ENCODE measurements around the gene ZNF497.
"Not testable (repeated sequence)": the region's sequence is repeated elsewhere in the genome, so short reads cannot be mapped to it uniquely, and the experiment has no call there.

Gene ZNF497

DNA sequence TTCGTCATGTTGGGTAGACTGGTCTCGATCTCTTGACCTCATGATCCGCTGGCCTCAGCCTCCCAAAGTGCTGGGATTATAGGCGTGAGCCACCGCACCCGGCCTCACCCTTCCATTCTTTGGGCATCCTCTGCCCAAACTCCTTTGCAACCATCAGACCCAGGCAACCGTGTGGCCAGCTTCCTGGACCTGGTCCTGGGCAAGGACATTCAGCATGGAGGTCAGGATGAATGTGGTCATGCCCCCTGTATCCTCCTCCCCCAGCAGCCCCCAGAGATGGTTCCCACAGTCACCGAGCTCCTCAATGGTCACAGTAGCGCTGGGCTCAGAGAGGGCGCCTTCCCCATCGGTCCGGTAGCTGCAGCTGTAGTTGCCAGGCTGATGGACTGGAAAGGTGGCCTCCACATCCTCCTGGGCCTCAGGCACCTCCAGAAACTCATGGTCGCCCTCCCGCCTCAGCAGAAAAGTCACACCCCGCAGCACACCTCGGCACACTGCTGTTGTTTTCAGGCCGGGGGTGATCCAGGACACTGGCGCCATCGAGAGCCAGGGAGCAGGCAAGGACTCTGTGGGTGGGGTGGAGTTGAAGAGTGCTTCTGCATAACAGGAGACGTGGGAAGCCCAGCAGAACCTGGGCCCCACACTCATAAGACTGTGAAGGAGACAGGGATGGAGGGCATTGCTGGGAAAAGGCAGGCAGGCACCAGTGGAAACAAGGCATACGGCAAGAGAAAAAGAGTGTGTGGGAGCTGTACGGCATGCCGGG is 10.4 kb downstream of the ZNF497 start:
- no peaks in the 10 kb centered on the region for H3K9me3 ChIP-seq

DNA sequence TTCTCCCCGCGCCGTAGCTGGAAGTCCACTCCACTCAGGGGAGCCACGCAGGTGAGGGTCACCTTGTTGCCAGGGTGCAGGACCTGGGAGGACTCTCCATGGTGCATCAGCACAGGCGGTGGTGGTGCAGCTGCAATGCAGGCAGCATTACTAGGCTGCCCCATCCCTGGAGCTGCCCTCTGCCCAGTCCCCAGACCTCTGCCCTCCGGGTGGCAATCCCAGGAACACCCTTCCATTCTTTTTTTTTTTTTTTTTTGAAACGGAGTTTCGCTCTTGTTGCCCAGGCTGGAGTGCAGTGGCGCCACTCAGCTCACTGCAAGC is 11.0 kb downstream of the ZNF497 start:
- DNase-seq (ENCODE audit: low spot score in 2 of 2) = no peak
- Histone ChIP-seq H3K4me1 (peaks cover 4% of the 10 kb centered on the region; the same call in 1 of the 2 replicates), H3K9me3 (no peaks in the 10 kb centered on the region), H3K4me3 (no peak overlapping the region), H3K27me3 (ENCODE audit: low read depth) (no peaks in the 10 kb centered on the region), H3K36me3 (replicated peaks) (no peaks in the 10 kb centered on the region)
- in situ Hi-C loops (cut with MboI; ENCODE audit: low sequenced_read_pairs) = no loop called here

More for the DNA sequence above, 10.4 kb downstream of the ZNF497 start:
- no peaks in the 10 kb centered on the region for H3K27me3 ChIP-seq (ENCODE audit: low read depth)
- in situ Hi-C loops (cut with MboI; ENCODE audit: low sequenced_read_pairs) = no loop called here
- H3K4me3 ChIP-seq = no peak overlapping the region
- no peaks in the 10 kb centered on the region for H3K36me3 ChIP-seq (replicated peaks)
- DNase-seq (ENCODE audit: low spot score in 2 of 2) = no peak
- peaks cover 4% of the 10 kb centered on the region; the same call in 1 of the 2 replicates for H3K4me1 ChIP-seq

DNA sequence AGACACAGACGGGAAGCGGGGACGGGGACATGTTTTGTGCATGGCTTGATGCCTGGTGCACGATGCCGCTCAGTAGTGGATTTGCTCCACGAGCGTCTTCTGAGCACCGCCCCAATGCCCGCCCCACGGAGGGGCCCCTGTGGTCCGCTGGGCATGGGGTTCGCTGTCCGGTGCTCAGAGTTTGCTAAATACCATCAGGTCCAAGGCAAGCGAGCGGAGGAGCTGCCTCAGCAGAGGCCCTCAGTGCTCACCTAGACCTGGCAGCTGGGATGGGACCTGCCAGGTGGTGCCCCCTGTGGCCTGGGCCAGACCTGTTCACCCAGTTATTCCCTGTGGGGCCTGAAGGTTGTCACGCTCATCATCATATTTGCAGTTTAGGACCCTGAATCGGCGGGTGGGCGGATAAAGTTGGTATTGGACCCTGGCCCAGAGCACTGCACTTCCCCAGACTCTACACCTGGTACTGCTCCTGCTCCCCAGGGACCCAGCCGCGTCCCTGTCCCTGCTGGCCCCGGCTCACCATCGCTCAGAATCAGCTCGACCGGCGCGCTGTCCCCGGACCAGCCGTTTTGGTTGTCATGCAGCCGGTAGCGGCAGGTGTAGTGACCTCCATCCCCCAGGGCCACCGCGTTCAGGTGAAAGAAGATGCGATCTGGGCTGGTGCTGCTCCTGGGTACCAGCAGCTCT is 11.5 kb downstream of the ZNF497 start:
- no peaks in the 10 kb centered on the region for H3K27me3 ChIP-seq (ENCODE audit: low read depth)
- H3K36me3 ChIP-seq (replicated peaks) = no peaks in the 10 kb centered on the region
- peaks cover 4% of the 10 kb centered on the region; the same call in 1 of the 2 replicates for H3K4me1 ChIP-seq
- DNase-seq (ENCODE audit: low spot score in 2 of 2) = no peak
- in situ Hi-C loops (cut with MboI; ENCODE audit: low sequenced_read_pairs) = no loop called here
- no peak overlapping the region for H3K4me3 ChIP-seq
- no peaks in the 10 kb centered on the region for H3K9me3 ChIP-seq

DNA sequence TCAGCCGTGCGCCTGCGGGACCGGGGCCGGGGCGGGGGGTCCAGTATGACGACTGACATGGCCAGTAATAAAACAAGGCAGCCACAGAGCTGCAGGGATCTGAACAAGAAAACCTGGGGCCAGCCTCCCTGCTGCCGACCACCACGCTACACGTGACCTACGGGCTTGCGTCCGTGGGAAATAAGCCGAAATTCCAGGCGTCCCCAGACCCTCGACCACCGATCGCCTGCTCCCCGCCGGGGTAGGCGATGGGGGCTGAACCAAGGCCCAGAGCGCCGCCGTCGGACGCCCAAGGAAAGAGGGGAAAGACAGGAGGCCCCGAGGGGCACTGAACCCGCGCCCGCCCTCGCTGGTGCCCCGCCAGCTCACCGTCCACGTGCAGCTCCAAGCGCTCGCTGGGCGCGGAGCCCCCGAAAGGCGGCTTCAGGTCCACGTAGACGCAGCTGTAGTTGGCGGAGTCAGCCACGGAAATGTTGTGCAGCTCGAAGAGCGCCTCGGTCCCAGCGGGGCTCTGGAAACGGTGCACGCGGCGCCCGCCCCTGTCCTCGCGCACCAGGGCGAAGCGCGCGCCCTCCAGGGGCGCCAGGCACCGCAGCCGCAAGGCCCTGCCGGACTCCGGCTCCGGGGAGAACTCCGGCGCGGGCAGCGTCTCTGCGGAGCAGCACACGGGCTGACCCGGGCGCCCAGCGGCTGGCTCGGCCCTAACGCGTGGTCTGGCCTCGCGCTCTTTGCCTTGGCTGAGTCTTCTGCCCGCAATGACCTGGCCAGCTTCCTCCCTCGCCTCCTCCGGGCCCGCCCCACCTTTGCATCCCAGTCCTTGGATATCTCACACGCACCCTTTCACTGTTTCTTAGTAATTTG is 12.3 kb downstream of the ZNF497 start:
- H3K4me1 ChIP-seq = peaks cover 4% of the 10 kb centered on the region; the same call in 1 of the 2 replicates
- H3K4me3 ChIP-seq = no peak overlapping the region
- no peak for DNase-seq (ENCODE audit: low spot score in 2 of 2)
- in situ Hi-C loops (cut with MboI; ENCODE audit: low sequenced_read_pairs) = no loop called here
- H3K27me3 ChIP-seq (ENCODE audit: low read depth) = no peaks in the 10 kb centered on the region
- H3K36me3 ChIP-seq (replicated peaks) = no peaks in the 10 kb centered on the region
- no peaks in the 10 kb centered on the region for H3K9me3 ChIP-seq

DNA sequence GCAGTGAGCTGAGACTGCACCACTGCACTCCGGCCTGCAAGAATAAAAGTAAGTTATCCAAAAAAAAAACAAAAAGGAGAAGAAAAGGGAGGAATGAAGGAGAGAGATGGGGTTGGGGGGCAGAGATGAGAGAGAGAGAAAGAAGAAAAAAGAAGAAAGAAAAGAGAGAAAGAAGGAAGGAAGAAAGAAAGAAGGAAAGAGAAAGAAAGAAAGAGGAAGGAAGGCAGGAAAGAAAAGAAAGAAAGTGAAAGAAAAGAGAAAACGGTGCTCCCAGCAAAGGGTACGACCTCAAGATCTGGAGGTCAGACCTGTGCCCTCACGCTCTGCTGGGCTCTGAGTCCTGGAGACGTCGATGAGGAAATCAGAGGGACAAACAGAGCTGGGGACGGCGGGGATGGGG is 13.0 kb downstream of the ZNF497 start:
- in situ Hi-C loops (cut with MboI; ENCODE audit: low sequenced_read_pairs) = no loop called here
- peaks cover 4% of the 10 kb centered on the region; the same call in 1 of the 2 replicates for H3K4me1 ChIP-seq
- H3K4me3 ChIP-seq = no peak overlapping the region
- no peaks in the 10 kb centered on the region for H3K36me3 ChIP-seq (replicated peaks)
- DNase-seq (ENCODE audit: low spot score in 2 of 2) = no peak
- H3K27me3 ChIP-seq (ENCODE audit: low read depth) = no peaks in the 10 kb centered on the region
- no peaks in the 10 kb centered on the region for H3K9me3 ChIP-seq

DNA sequence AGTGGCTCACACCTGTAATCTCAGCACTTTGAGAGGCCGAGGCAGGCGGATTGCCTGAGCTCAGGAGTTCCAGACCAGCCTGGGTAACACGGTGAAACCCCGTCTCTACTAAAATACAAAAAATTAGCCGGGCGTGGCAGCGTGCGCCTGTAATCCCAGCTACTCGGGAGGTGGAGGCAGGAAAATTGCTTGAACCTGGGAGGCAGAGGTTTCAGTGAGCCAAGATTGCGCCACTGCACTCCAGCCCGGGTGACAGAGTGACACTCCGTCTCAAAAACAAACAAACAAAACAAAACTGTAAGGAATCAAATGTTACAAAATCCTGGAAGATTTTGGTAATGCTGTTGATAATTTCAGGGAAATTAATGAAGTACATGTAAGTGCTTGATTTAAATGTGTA is 14.5 kb downstream of the ZNF497 start:
- peak overlapping the region; percentile 78 for H3K4me3 ChIP-seq
- DNase-seq (ENCODE audit: low spot score in 2 of 2) = not testable (repeated sequence)

DNA sequence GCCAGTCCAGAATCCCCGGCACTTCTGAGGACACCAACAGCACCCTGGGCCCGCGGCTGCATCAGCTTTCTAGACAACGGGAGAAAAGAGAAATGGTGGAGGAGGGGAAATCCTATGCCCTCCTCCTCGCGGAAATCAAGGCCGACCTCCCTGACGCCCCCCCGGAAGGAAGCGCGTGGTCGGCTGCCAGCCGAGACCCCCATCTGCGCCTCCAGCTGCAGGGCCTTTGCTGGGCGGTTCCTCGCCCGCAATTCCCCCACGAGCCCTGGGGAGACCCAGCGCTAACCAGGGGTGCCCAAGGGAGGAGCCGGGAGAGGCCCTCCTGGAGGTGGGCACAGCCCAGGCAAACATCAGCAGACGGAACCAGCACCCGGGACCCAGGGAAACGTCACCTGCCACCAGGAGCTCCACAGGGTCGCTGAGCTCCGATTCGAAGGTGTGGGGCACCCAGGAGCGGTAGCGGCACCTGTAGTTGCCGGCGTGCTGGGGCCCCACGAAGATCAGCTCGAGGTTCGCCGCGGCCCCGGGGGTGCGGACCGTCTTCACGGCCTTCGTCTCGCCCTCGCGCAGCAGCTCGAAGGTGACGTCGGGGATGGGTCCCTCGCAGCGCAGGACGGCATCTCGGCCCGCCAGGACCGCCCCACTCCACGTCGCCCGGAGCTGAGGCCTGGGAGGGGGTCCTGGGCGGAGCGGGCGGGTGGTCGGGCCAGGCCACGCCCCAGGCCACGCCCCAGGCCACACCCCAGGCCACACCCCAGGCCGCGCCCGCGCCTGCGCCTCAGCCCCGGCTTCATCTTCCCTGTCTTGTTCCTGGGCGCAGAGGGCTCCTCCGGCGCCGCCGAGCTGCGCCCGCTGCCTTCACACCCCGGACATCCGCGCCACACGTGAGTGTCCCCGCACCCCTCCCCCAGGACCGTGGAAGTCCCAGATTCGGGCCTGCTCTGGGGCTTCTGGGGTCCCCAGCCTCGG is 15.3 kb downstream of the ZNF497 start:
- peak overlapping the region; percentile 78 for H3K4me3 ChIP-seq
- H3K9me3 ChIP-seq = no peaks in the 10 kb centered on the region
- H3K4me1 ChIP-seq = peaks cover 4% of the 10 kb centered on the region; the same call in 1 of the 2 replicates
- in situ Hi-C loops (cut with MboI; ENCODE audit: low sequenced_read_pairs) = no loop called here
- no peaks in the 10 kb centered on the region for H3K36me3 ChIP-seq (replicated peaks)
- H3K27me3 ChIP-seq (ENCODE audit: low read depth) = no peaks in the 10 kb centered on the region
- peak; percentile 55 to 84 for DNase-seq (ENCODE audit: low spot score in 2 of 2)

More for the DNA sequence above, 14.5 kb downstream of the ZNF497 start:
- H3K36me3 ChIP-seq (replicated peaks); H3K4me1 ChIP-seq; H3K27me3 ChIP-seq (ENCODE audit: low read depth); in situ Hi-C loops (cut with MboI; ENCODE audit: low sequenced_read_pairs); H3K9me3 ChIP-seq: not testable (repeated sequence)

DNA sequence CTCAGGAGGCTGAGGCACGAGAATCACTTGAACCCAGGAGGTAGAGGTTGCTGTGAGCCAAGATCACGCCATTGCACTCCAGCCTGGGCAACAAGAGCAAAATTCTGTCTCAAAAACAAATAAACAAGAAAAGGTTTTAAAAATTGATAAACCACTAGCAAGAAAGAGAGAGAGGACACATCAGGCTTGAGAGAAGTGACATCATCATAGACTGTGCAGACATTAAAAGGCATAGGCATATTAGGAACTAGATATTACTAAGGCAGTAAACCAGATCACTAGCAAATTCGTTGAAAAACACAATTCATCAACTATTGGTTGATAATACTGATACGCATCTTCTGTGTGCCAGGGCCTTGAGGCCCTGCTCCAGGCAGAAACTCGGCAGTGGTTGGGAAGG is 17.0 kb downstream of the ZNF497 start:
- Histone ChIP-seq H3K36me3 (replicated peaks) (no peaks in the 10 kb centered on the region; the same call in 1 of the 2 replicates), H3K9me3 (no peaks in the 10 kb centered on the region), H3K4me1 (peaks cover 4% of the 10 kb centered on the region; the same call in 1 of the 2 replicates), H3K4me3 (no peak overlapping the region), H3K27me3 (ENCODE audit: low read depth) (no peaks in the 10 kb centered on the region)
- in situ Hi-C loops (cut with MboI; ENCODE audit: low sequenced_read_pairs) = no loop called here
- DNase-seq (ENCODE audit: low spot score in 2 of 2) = no peak

DNA sequence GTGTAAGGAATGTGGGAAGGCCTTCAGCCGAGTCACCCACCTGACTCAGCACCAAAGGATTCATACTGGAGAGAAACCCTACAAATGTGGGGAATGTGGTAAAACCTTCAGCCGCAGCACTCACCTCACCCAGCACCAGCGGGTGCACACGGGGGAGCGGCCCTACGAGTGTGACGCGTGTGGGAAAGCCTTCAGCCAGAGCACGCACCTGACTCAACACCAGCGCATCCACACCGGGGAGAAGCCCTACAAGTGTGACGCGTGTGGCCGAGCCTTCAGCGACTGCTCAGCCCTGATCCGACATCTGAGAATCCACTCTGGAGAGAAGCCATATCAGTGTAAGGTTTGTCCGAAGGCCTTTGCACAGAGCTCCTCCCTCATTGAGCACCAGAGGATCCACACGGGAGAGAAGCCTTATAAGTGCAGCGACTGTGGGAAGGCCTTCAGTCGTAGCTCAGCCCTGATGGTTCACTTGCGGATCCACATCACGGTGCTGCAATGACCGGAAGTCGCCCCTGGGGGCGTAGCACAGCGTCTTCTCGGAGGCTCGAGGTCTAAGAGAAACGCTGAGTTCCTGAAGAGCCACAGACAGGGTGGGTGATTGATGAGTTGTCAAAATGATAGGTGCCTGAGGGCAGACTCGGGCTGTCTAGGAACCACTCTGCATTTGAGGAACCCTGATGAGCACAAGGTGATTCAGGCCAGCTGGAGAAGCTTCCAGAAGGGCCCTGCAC is 23.6 kb downstream of the ZNF497 start:
- Histone ChIP-seq H3K36me3 (replicated peaks) (peaks cover 12% of the 10 kb centered on the region), H3K9me3 (no peaks in the 10 kb centered on the region), H3K4me1 (no peaks in the 10 kb centered on the region), H3K4me3 (no peak overlapping the region), H3K27me3 (ENCODE audit: low read depth) (no peaks in the 10 kb centered on the region)
- DNase-seq (ENCODE audit: low spot score in 2 of 2) = no peak
- in situ Hi-C loops (cut with MboI; ENCODE audit: low sequenced_read_pairs) = no loop called here

DNA sequence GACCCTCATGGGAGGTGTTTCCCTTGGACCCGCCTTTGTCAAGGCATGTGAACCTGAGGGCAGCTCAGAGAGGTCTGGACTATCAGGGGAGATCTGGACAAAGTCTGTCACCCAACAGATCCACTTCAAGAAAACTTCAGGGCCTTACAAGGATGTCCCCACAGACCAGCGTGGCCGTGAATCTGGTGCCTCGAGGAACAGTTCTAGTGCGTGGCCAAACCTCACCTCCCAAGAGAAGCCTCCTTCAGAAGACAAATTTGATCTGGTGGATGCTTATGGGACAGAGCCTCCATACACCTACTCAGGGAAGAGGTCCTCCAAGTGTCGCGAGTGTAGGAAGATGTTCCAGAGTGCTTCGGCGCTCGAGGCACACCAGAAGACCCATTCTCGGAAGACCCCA is 24.2 kb downstream of the ZNF497 start:
- in situ Hi-C loops (cut with MboI; ENCODE audit: low sequenced_read_pairs) = no loop called here
- no peak overlapping the region for H3K4me3 ChIP-seq
- no peak for DNase-seq (ENCODE audit: low spot score in 2 of 2)
- peaks cover 12% of the 10 kb centered on the region for H3K36me3 ChIP-seq (replicated peaks)
- no peaks in the 10 kb centered on the region for H3K27me3 ChIP-seq (ENCODE audit: low read depth)
- no peaks in the 10 kb centered on the region for H3K4me1 ChIP-seq
- no peaks in the 10 kb centered on the region for H3K9me3 ChIP-seq

DNA sequence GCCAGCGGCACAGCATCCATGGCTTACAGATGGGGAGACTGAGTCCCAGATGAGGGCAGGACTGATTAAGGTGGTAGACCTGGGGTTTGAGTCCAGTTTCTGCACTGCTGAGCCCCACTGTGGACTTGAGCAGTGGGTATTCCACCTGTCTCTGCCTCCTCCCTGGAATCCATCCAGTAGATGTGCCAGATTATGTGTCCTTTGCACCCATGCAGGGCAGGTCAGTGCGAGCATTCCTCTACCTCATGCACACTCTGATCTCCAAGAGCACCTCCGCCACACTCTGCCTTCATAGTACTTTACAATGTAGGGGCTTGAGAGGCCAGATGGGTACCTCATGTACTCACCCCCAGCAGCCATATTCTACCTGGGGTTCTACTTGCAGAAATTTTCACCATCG is 25.7 kb downstream of the ZNF497 start:
- Histone ChIP-seq H3K4me3 (no peak overlapping the region), H3K4me1 (no peaks in the 10 kb centered on the region), H3K36me3 (replicated peaks) (peaks cover 12% of the 10 kb centered on the region), H3K9me3 (no peaks in the 10 kb centered on the region), H3K27me3 (ENCODE audit: low read depth) (no peaks in the 10 kb centered on the region)
- no peak for DNase-seq (ENCODE audit: low spot score in 2 of 2)
- in situ Hi-C loops (cut with MboI; ENCODE audit: low sequenced_read_pairs) = no loop called here

DNA sequence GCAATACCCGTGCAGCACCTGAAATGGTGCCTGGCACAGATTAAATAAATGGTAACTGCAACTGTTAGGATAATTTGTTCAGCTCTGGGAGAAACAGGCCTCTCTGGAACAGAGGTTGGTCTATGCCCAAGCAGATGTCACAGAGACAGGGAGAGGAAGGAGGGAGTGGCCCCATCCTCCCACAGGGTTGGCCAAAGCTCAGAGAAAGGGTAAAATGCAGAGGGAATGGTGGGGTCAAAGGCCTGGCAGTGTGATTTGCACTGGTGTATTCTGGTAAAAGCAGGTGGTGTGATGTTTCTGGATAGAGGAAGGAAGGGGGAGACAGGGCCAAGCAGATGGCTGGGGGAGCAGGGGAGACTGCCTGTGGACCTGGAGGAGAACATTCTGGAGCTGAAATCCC is 26.3 kb downstream of the ZNF497 start:
- Histone ChIP-seq H3K4me1 (no peaks in the 10 kb centered on the region), H3K4me3 (no peak overlapping the region), H3K9me3 (no peaks in the 10 kb centered on the region), H3K27me3 (ENCODE audit: low read depth) (no peaks in the 10 kb centered on the region), H3K36me3 (replicated peaks) (peaks cover 12% of the 10 kb centered on the region)
- DNase-seq (ENCODE audit: low spot score in 2 of 2) = no peak
- in situ Hi-C loops (cut with MboI; ENCODE audit: low sequenced_read_pairs) = no loop called here
